ENCODE data around the gene LCE1D.

Gene LCE1D

DNA sequence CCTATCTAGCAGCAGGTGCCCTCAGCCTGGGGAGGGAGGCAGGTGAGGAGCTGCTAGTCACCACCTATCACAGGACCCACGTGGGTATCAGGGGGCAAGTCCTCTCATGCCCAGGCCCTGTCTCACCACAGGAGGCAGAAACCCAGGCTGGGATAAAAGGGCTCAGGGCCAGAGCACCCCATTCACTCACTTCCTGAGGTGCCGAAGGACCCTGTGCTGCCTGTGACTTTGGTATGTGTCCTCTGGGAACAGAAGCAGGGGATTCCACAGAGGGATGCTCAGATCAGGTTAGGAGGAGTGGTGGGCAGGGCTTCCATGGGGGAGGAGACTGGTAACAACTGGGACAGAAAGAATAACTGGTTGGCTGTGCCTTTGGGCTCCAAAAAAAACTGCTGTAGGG, 10.4 kb upstream of the LCE1D start, which contains the start of gene LCE1E:
Gene LCE1E (plus strand): TSS at position 181 of the 400 bp plus-strand sequence. CDS start 1,043 bp downstream, outside the sequence.
- no peak within 1 kb of the TSS for H3K23ac ChIP-seq (ENCODE audit: low read length)
- H4K91ac ChIP-seq (ENCODE audit: low read depth, low read length) = no peak within 1 kb of the TSS
- no peak within 1 kb of the TSS for H2AFZ ChIP-seq (ENCODE audit: insufficient read depth, low read length, poor library complexity)
- H3K9ac ChIP-seq (ENCODE audit: low read length) = no peak within 1 kb of the TSS
- no peak within 1 kb of the TSS for H3K4me3 ChIP-seq (ENCODE audit: low read depth, low read length)
- H4K12ac ChIP-seq (ENCODE audit: low read depth, low read length) = no peak within 1 kb of the TSS
- no peak within 1 kb of the TSS for H2BK120ac ChIP-seq (ENCODE audit: insufficient read depth, low read length, poor library complexity)
- H3K4ac ChIP-seq (ENCODE audit: low read depth, low read length) = no peak within 1 kb of the TSS
- H3K79me2 ChIP-seq (ENCODE audit: control insufficient read depth, insufficient read depth, low read length, poor library complexity) = no peaks in the 10 kb centered on the region
- no CpG with 5 or more reads among the region's 2 CpGs for WGBS (ENCODE audit: extremely low coverage, insufficient coverage, insufficient read length)
- H2BK5ac ChIP-seq (ENCODE audit: low read depth, low read length, poor library complexity) = no peak within 1 kb of the TSS
- H4K8ac ChIP-seq (ENCODE audit: low read depth, low read length) = no peak within 1 kb of the TSS
- H3K9me3 ChIP-seq (ENCODE audit: insufficient read depth, low read depth, low read length) = peaks cover 6% of the 10 kb centered on the region
- no peak within 1 kb of the TSS for H2BK12ac ChIP-seq (ENCODE audit: low read length)
- H3K14ac ChIP-seq (ENCODE audit: low read length) = no peak within 1 kb of the TSS
- no peak for DNase-seq
- no peaks in the 10 kb centered on the region for H3K4me1 ChIP-seq (ENCODE audit: control insufficient read depth in 1 of 2, insufficient read depth in 2 of 2, low read length in 2 of 2)
- H3K18ac ChIP-seq (ENCODE audit: low read length) = no peak within 1 kb of the TSS
- no peaks in the 10 kb centered on the region for H3K27me3 ChIP-seq (ENCODE audit: insufficient read depth, low read length)
- H3K27ac ChIP-seq (ENCODE audit: low read depth, low read length) = no peak within 1 kb of the TSS
- H3K36me3 ChIP-seq (ENCODE audit: control insufficient read depth in 1 of 2, insufficient read depth in 2 of 2, low read length in 2 of 2) = no peaks in the 10 kb centered on the region
- H3K79me1 ChIP-seq (ENCODE audit: low read length) = no peaks in the 10 kb centered on the region
- no peak within 1 kb of the TSS for H2AK5ac ChIP-seq (ENCODE audit: low read length)
- no peak within 1 kb of the TSS for H3K4me2 ChIP-seq (ENCODE audit: low read length)

DNA sequence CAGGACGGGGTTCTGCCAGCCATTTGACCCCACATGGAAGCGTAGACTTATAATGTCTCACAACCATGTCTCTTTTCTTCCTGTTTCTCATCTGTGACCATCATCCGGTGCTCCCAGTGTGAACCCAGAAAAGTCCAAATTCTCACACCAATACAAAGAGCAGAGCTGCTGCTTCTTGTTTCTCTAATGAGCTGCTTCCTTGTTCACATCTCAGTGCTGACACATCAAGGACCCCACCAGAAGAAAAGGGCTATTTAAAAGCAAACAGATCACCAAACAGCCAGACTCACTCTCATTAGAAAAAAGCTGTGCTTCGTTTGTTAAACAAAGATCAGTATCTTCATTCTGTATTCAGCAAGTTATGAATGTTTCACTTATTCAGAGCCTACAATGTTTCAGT, 835 bp upstream of the LCE1D start:
- no peak overlapping the region for H3K9ac ChIP-seq (ENCODE audit: low read length)
- no peak overlapping the region for H2BK120ac ChIP-seq (ENCODE audit: insufficient read depth, low read length, poor library complexity)
- H3K4me2 ChIP-seq (ENCODE audit: low read length) = no peak overlapping the region
- no peak overlapping the region for H3K27ac ChIP-seq (ENCODE audit: low read depth, low read length)
- no peaks in the 10 kb centered on the region for H3K79me1 ChIP-seq (ENCODE audit: low read length)
- peaks cover 11% of the 10 kb centered on the region for H3K9me3 ChIP-seq (ENCODE audit: insufficient read depth, low read depth, low read length)
- no CpG with 5 or more reads among the region's 4 CpGs for WGBS (ENCODE audit: extremely low coverage, insufficient coverage, insufficient read length)
- no peak overlapping the region for H3K14ac ChIP-seq (ENCODE audit: low read length)
- H3K4ac ChIP-seq (ENCODE audit: low read depth, low read length) = no peak overlapping the region
- no peak overlapping the region for H4K8ac ChIP-seq (ENCODE audit: low read depth, low read length)
- H4K91ac ChIP-seq (ENCODE audit: low read depth, low read length) = no peak overlapping the region
- no peak overlapping the region for H2BK12ac ChIP-seq (ENCODE audit: low read length)
- no peaks in the 10 kb centered on the region for H3K36me3 ChIP-seq (ENCODE audit: control insufficient read depth in 1 of 2, insufficient read depth in 2 of 2, low read length in 2 of 2)
- H3K79me2 ChIP-seq (ENCODE audit: control insufficient read depth, insufficient read depth, low read length, poor library complexity) = no peaks in the 10 kb centered on the region
- H3K4me1 ChIP-seq (ENCODE audit: control insufficient read depth in 1 of 2, insufficient read depth in 2 of 2, low read length in 2 of 2) = no peaks in the 10 kb centered on the region
- H3K23ac ChIP-seq (ENCODE audit: low read length) = no peak overlapping the region
- no peaks in the 10 kb centered on the region for H3K27me3 ChIP-seq (ENCODE audit: insufficient read depth, low read length)
- H3K4me3 ChIP-seq (ENCODE audit: low read depth, low read length) = no peak overlapping the region
- H3K18ac ChIP-seq (ENCODE audit: low read length) = no peak overlapping the region
- H2AFZ ChIP-seq (ENCODE audit: insufficient read depth, low read length, poor library complexity) = no peak overlapping the region
- DNase-seq = no peak
- no peak overlapping the region for H2AK5ac ChIP-seq (ENCODE audit: low read length)
- no peak overlapping the region for H4K12ac ChIP-seq (ENCODE audit: low read depth, low read length)
- H2BK5ac ChIP-seq (ENCODE audit: low read depth, low read length, poor library complexity) = no peak overlapping the region

DNA sequence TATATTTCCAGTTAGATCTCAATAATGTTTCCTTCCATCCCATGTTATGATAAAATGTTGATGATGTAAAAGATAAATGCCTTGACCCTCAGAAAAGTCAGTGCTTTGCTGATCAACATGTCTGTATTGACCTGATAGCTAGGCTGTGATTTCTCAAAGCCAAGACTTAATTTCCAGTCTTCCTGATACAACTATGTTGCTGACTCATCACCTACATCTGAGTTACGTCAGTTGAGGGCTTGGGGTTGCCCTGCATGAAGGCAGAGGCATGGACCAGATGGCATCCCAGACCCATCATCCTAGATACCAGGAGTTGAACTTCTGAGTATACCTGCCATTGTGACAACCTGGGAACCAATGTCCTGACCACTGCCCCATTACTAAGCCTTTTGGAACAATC, 4.8 kb downstream of the LCE1D start:
- no peak overlapping the region for H3K4ac ChIP-seq (ENCODE audit: low read depth, low read length)
- no peak overlapping the region for H3K9ac ChIP-seq (ENCODE audit: low read length)
- H3K23ac ChIP-seq (ENCODE audit: low read length) = no peak overlapping the region
- H3K36me3 ChIP-seq (ENCODE audit: control insufficient read depth in 1 of 2, insufficient read depth in 2 of 2, low read length in 2 of 2) = no peaks in the 10 kb centered on the region
- H3K9me3 ChIP-seq (ENCODE audit: insufficient read depth, low read depth, low read length) = peaks cover 23% of the 10 kb centered on the region
- no peak overlapping the region for H3K27ac ChIP-seq (ENCODE audit: low read depth, low read length)
- H2AFZ ChIP-seq (ENCODE audit: insufficient read depth, low read length, poor library complexity) = no peak overlapping the region
- no peak overlapping the region for H3K14ac ChIP-seq (ENCODE audit: low read length)
- H2AK5ac ChIP-seq (ENCODE audit: low read length) = no peak overlapping the region
- H4K91ac ChIP-seq (ENCODE audit: low read depth, low read length) = no peak overlapping the region
- DNase-seq = no peak
- no peak overlapping the region for H3K4me2 ChIP-seq (ENCODE audit: low read length)
- no peak overlapping the region for H2BK12ac ChIP-seq (ENCODE audit: low read length)
- no peaks in the 10 kb centered on the region for H3K79me2 ChIP-seq (ENCODE audit: control insufficient read depth, insufficient read depth, low read length, poor library complexity)
- H4K8ac ChIP-seq (ENCODE audit: low read depth, low read length) = no peak overlapping the region
- no peak overlapping the region for H2BK120ac ChIP-seq (ENCODE audit: insufficient read depth, low read length, poor library complexity)
- WGBS (ENCODE audit: extremely low coverage, insufficient coverage, insufficient read length) = no CpG with 5 or more reads among the region's 1 CpG
- no peak overlapping the region for H3K4me3 ChIP-seq (ENCODE audit: low read depth, low read length)
- no peak overlapping the region for H4K12ac ChIP-seq (ENCODE audit: low read depth, low read length)
- H3K4me1 ChIP-seq (ENCODE audit: control insufficient read depth in 1 of 2, insufficient read depth in 2 of 2, low read length in 2 of 2) = no peaks in the 10 kb centered on the region
- no peaks in the 10 kb centered on the region for H3K79me1 ChIP-seq (ENCODE audit: low read length)
- no peak overlapping the region for H3K18ac ChIP-seq (ENCODE audit: low read length)
- no peak overlapping the region for H2BK5ac ChIP-seq (ENCODE audit: low read depth, low read length, poor library complexity)
- H3K27me3 ChIP-seq (ENCODE audit: insufficient read depth, low read length) = no peaks in the 10 kb centered on the region

DNA sequence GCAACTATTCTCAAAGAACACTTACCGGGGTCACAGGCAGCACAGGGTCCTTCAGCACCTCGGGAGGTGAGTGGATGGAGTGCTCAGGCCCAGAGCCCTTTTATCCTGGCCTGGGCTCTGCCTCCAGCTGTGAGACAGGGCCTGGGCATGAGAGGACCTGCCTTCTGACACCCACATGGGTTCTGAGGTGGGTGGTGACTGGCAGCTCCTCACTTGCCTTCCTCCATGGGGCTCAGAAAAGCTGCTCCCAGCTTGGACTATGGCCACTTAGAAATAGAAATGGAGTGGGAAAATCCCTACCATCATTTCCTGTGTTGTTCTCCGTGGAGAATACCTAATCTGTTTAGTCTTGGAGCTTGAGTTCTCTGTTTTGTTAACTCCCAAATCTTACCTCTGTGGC, 10.1 kb downstream of the LCE1D start, which contains the start of gene LCE1C:
Gene LCE1C (minus strand): TSS at position 76 of the 400 bp plus-strand sequence. CDS start 1,173 bp downstream, outside the sequence.
- no peak within 1 kb of the TSS for H3K23ac ChIP-seq (ENCODE audit: low read length)
- H2BK5ac ChIP-seq (ENCODE audit: low read depth, low read length, poor library complexity) = no peak within 1 kb of the TSS
- no CpG with 5 or more reads among the region's 3 CpGs for WGBS (ENCODE audit: extremely low coverage, insufficient coverage, insufficient read length)

More for the DNA sequence above, 10.1 kb downstream of the LCE1D start, which contains the start of gene LCE1C:
- H3K36me3 ChIP-seq (ENCODE audit: control insufficient read depth in 1 of 2, insufficient read depth in 2 of 2, low read length in 2 of 2) = no peaks in the 10 kb centered on the region
- DNase-seq = no peak
- H3K27ac ChIP-seq (ENCODE audit: low read depth, low read length) = no peak within 1 kb of the TSS
- H3K4me2 ChIP-seq (ENCODE audit: low read length) = no peak within 1 kb of the TSS
- H2BK120ac ChIP-seq (ENCODE audit: insufficient read depth, low read length, poor library complexity) = no peak within 1 kb of the TSS
- no peak within 1 kb of the TSS for H2AK5ac ChIP-seq (ENCODE audit: low read length)
- no peaks in the 10 kb centered on the region for H3K4me1 ChIP-seq (ENCODE audit: control insufficient read depth in 1 of 2, insufficient read depth in 2 of 2, low read length in 2 of 2)
- no peak within 1 kb of the TSS for H4K91ac ChIP-seq (ENCODE audit: low read depth, low read length)
- no peaks in the 10 kb centered on the region for H3K27me3 ChIP-seq (ENCODE audit: insufficient read depth, low read length)
- peaks cover 23% of the 10 kb centered on the region for H3K9me3 ChIP-seq (ENCODE audit: insufficient read depth, low read depth, low read length)
- H4K12ac ChIP-seq (ENCODE audit: low read depth, low read length) = no peak within 1 kb of the TSS
- no peak within 1 kb of the TSS for H3K14ac ChIP-seq (ENCODE audit: low read length)
- no peak within 1 kb of the TSS for H4K8ac ChIP-seq (ENCODE audit: low read depth, low read length)
- peak within 1 kb of the TSS; percentile 18 for H3K9ac ChIP-seq (ENCODE audit: low read length)
- H3K79me2 ChIP-seq (ENCODE audit: control insufficient read depth, insufficient read depth, low read length, poor library complexity) = no peaks in the 10 kb centered on the region
- H3K4me3 ChIP-seq (ENCODE audit: low read depth, low read length) = no peak within 1 kb of the TSS
- no peaks in the 10 kb centered on the region for H3K79me1 ChIP-seq (ENCODE audit: low read length)
- no peak within 1 kb of the TSS for H2AFZ ChIP-seq (ENCODE audit: insufficient read depth, low read length, poor library complexity)
- H3K4ac ChIP-seq (ENCODE audit: low read depth, low read length) = no peak within 1 kb of the TSS
- no peak within 1 kb of the TSS for H3K18ac ChIP-seq (ENCODE audit: low read length)
- H2BK12ac ChIP-seq (ENCODE audit: low read length) = no peak within 1 kb of the TSS

Data from trophoblast cell (in vitro differentiated cells and primary cell).